Adipocyte (in vitro differentiated cells): Measurements from ENCODE around the gene ACBD6.

Experiments
- DNase-seq: peaks from one replicate; pipeline ENCODE4 v3.0.0-alpha.2; 2015; ENCODE audit warnings: low read depth
- H3K27me3 ChIP-seq: replicated peaks from 2 replicates; pipeline ENCODE4 v1.7.0; 2013; ENCODE audit warnings: mild to moderate bottlenecking, low read length, moderate library complexity; ENCODE audit not compliant: control insufficient read depth, insufficient read depth
- H3K36me3 ChIP-seq: 2 replicates; pipeline ENCODE4 v1.7.0; 2013; ENCODE audit warnings: low read length, mild to moderate bottlenecking, moderate library complexity; ENCODE audit not compliant: control insufficient read depth, insufficient read depth, severe bottlenecking
- H3K4me1 ChIP-seq: 2 replicates; pipeline ENCODE4 v1.7.0; 2013; ENCODE audit warnings: mild to moderate bottlenecking, low read length, moderate library complexity; ENCODE audit not compliant: control insufficient read depth, insufficient read depth
- H3K4me3 ChIP-seq: 2 replicates; pipeline ENCODE4 v1.7.0; 2013; ENCODE audit warnings: mild to moderate bottlenecking, low read length, moderate library complexity
- H3K9ac ChIP-seq: 2 replicates; pipeline ENCODE4 v1.7.0; 2013; ENCODE audit warnings: mild to moderate bottlenecking, low read length, moderate library complexity
- H3K9me3 ChIP-seq: 2 replicates; pipeline ENCODE4 v1.7.0; 2013; ENCODE audit warnings: mild to moderate bottlenecking, low read length, moderate library complexity; ENCODE audit not compliant: control insufficient read depth

Gene ACBD6

GRCh38 chr1:180249725-180250498 lies 252.5 kb downstream of the ACBD6 start:
- peaks cover 7% of the 10 kb centered on the region for H3K4me1 ChIP-seq
- DNase-seq = no peak
- H3K4me3 ChIP-seq = no peak overlapping the region
- H3K27me3 ChIP-seq = peaks cover 48% of the 10 kb centered on the region
- H3K9me3 ChIP-seq = no peaks in the 10 kb centered on the region
- no peak overlapping the region for H3K9ac ChIP-seq
- no peaks in the 10 kb centered on the region for H3K36me3 ChIP-seq

- Histone ChIP-seq H3K27me3 (peaks cover 42% of the 10 kb centered on the region), H3K4me3 (no peak overlapping the region), H3K4me1 (peaks cover 7% of the 10 kb centered on the region), H3K9ac (no peak overlapping the region), H3K9me3 (no peaks in the 10 kb centered on the region), H3K36me3 (no peaks in the 10 kb centered on the region)
- DNase-seq = no peak
These were observed 253.4 kb downstream of the ACBD6 start for GRCh38 chr1:180248731-180249681.

- peaks cover 7% of the 10 kb centered on the region for H3K4me1 ChIP-seq
These were observed 254.2 kb downstream of the ACBD6 start for GRCh38 chr1:180248176-180248575.

GRCh38 chr1:180247580-180247979 lies 254.8 kb downstream of the ACBD6 start:
- no peak overlapping the region for H3K9ac ChIP-seq
- DNase-seq = no peak
- H3K4me1 ChIP-seq = peaks cover 7% of the 10 kb centered on the region
- no peak overlapping the region for H3K4me3 ChIP-seq
- H3K27me3 ChIP-seq = peaks cover 39% of the 10 kb centered on the region
- H3K36me3 ChIP-seq = no peaks in the 10 kb centered on the region
- H3K9me3 ChIP-seq = no peaks in the 10 kb centered on the region

More at GRCh38 chr1:180248176-180248575, 254.2 kb downstream of the ACBD6 start:
- H3K27me3 ChIP-seq = peaks cover 39% of the 10 kb centered on the region
- no peaks in the 10 kb centered on the region for H3K9me3 ChIP-seq
- DNase-seq = no peak
- no peak overlapping the region for H3K4me3 ChIP-seq
- H3K36me3 ChIP-seq = no peaks in the 10 kb centered on the region
- no peak overlapping the region for H3K9ac ChIP-seq

- peaks cover 39% of the 10 kb centered on the region for H3K27me3 ChIP-seq
- no peak overlapping the region for H3K9ac ChIP-seq
- peaks cover 7% of the 10 kb centered on the region for H3K4me1 ChIP-seq
These were observed 255.3 kb downstream of the ACBD6 start for GRCh38 chr1:180247061-180247460.

GRCh38 chr1:180246579-180246978 lies 255.8 kb downstream of the ACBD6 start:
- DNase-seq = no peak
- Histone ChIP-seq H3K36me3 (no peaks in the 10 kb centered on the region), H3K9me3 (no peaks in the 10 kb centered on the region), H3K27me3 (peaks cover 44% of the 10 kb centered on the region), H3K4me3 (no peak overlapping the region), H3K9ac (no peak overlapping the region), H3K4me1 (peaks cover 7% of the 10 kb centered on the region)

More at GRCh38 chr1:180247061-180247460, 255.3 kb downstream of the ACBD6 start:
- DNase-seq = no peak
- no peak overlapping the region for H3K4me3 ChIP-seq
- no peaks in the 10 kb centered on the region for H3K9me3 ChIP-seq
- H3K36me3 ChIP-seq = no peaks in the 10 kb centered on the region

- Histone ChIP-seq H3K4me3 (no peak overlapping the region), H3K36me3 (no peaks in the 10 kb centered on the region), H3K27me3 (peaks cover 54% of the 10 kb centered on the region), H3K9me3 (no peaks in the 10 kb centered on the region), H3K9ac (no peak overlapping the region), H3K4me1 (peaks cover 7% of the 10 kb centered on the region)
- DNase-seq = no peak
These were observed 257.5 kb downstream of the ACBD6 start for GRCh38 chr1:180244840-180245239.

GRCh38 chr1:180243517-180244221 lies 258.7 kb downstream of the ACBD6 start:
- H3K27me3 ChIP-seq = peaks cover 61% of the 10 kb centered on the region
- H3K4me1 ChIP-seq = peaks cover 2% of the 10 kb centered on the region
- no peak overlapping the region for H3K9ac ChIP-seq
- peaks cover 2% of the 10 kb centered on the region for H3K9me3 ChIP-seq
- H3K4me3 ChIP-seq = no peak overlapping the region
- H3K36me3 ChIP-seq = no peaks in the 10 kb centered on the region
- no peak for DNase-seq

GRCh38 chr1:180241716-180242544 lies 260.4 kb downstream of the ACBD6 start:
- Histone ChIP-seq H3K9me3 (peaks cover 2% of the 10 kb centered on the region), H3K27me3 (peaks cover 69% of the 10 kb centered on the region), H3K4me1 (no peaks in the 10 kb centered on the region), H3K9ac (no peak overlapping the region), H3K36me3 (no peaks in the 10 kb centered on the region), H3K4me3 (no peak overlapping the region)
- DNase-seq = peak; percentile 41
